Fibroblast of skin of right biceps (primary cell): ENCODE measurements around the gene ZNF396.
A peak's percentile ranks its signal among the peaks of the same experiment; 100 is the strongest.

Experiments
- DNase-seq: peaks from one replicate; pipeline ENCODE4 v3.0.0-alpha.2; 2013

ZNF396 gene

DNA sequence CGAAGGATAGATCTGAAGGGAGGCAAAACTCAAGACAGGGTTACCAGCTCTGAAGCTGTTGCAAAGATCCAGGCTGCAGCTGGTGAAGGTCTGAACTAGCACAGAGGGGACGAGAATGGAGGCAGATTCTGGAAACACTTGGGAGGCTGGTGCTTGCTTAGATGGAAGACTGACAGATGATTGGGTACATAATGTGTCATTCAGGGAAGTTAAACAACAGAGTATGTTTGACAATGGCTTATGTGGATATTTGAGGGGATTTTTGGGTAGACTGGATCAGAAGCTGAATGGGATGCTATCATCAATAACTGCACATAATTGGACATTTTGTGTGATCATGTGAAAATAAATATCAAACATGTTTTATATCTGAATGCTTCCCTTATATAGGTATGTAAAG lies 2.3 kb upstream of the ZNF396 start:
- no peak for DNase-seq

DNA sequence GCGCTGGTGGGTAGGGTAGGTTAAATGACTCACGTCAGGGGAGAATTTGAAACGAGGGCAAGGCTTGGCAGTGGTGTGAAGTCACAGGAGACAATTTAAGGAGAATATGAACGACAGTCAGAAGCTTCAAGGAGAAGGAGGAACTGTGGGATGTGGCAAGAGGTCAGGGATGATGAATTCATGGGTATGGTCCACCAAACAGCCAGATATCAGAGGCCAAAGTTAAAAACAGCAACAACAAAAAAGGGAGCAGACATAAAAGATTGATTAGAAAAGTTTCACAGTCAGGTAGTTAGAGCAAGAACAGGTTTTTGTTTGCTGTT lies 1.4 kb upstream of the ZNF396 start:
- DNase-seq = no peak

DNA sequence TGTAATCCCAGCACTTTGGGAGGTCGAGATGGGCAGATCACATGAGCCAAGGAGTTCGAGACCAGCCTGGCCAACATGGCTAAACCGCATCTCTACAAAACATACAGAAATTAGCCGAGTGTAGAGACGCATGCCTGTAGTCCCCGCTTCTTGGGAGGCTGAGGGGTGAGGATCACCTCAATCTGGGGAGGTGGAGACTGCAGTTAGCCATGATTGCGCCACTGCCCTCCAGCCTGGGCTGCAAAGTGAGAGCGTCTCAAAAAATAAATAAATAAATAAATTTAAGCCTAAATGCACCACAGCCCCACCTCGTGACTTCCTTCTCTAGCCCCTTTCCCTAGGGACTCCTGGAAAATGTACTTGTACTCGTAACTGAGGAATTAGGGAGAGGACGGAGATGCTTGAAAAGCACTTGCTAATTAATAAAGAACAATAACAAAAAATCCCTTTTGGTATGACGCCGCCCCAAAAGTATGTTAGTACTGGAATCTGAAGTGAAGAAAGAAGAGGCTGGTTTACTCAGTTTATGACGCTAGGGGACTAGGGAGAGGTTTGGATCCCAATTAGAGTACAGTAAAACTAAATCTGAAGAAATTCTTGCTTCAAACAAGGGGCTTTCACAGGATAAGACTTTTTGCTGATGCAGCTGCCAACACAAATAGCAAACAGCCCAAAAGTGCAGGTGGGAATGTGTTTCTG lies 887 bp upstream of the ZNF396 start:
- DNase-seq = peak; percentile 38

DNA sequence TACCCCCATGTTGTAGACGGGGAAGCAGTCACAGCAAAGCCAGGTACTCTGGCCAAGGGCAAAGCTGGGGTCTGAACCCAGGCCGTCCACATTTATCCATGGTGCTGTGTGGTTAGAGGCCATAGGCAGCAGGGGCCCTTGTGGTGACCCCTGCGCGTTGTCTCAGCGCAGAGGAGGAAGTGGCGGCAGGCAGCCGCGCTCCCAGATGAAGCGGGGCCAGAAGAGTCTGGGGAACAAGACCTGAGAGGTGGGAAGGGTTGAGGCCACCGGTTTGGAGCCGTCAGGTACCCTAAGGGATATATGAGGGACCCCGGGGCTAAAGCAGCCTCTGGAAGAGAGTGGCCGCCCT lies 770 bp downstream of the ZNF396 start:
- DNase-seq = no peak

DNA sequence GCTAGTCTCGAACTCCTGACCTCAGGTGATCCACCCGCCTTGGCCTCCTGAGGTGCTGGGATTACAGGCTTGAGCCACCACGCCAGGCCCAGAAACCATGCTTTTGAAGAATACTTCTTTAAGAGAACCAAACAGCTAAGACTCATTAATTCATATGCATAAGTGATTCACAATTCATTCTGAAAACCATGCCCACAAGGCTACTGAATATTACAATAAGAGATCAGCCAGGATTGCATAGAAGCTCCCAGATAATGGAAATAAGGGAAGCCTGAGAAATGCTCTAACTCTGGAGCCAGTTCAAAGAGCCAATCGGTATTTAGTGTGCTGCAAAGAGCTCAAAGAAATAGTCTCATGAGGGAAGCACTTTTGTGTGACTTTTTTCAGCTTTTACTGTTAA lies 2.4 kb downstream of the ZNF396 start:
- DNase-seq = no peak

DNA sequence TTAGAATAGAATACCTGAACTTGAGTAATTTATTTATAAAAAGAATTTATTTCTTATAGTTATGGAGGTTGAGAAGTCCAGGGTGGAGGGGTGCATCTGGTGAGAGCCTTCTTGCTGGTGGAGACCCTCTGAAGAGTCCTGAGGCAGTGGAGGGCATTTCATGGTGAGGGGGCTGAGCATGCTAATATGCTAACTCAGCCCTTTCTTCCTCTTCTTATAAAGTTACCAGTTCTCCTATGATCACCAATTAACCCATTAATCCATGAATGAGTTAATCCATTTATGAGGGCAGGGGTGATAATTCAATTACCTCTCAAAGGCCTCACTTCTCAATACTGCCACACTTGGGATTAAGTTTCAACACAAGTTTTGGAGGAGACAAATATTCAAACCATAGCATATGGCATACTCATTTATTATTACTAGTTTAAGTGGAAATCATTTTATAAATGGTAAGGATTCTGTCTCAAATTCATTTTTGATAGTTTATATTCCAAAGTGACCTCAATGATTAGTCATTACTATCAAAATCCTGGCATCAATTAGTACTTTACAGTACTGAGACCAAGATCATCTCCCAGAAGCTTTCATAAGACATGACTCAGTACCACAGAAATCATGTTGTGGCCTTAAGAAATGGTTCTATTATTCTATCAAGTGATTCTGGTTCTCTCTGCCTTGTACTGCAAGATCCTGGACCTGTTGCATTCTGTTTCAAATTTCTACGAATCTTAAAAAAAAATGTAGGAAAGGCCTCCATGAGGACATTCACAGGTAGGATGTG lies 5.5 kb downstream of the ZNF396 start:
- peak; percentile 67 for DNase-seq

DNA sequence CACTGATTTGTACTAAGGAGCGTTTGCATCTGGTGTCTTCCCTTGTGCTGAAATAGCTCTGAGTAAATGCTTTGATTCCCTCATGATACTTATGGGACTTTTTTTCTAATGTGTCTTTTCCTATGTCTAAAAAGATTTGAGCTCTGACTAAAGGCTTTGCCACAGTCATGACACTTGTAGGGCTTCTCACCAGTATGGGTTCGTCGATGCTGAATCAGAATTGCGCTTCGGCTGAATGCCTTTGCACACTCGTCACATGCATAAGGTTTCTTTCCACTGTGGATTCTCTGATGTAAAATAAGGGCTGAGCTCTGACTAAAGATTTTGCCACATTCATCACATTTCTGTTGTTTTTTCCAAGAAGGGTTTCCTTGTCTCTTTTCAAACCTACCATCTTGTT lies 8.0 kb downstream of the ZNF396 start:
- peak; percentile 37 for DNase-seq

DNA sequence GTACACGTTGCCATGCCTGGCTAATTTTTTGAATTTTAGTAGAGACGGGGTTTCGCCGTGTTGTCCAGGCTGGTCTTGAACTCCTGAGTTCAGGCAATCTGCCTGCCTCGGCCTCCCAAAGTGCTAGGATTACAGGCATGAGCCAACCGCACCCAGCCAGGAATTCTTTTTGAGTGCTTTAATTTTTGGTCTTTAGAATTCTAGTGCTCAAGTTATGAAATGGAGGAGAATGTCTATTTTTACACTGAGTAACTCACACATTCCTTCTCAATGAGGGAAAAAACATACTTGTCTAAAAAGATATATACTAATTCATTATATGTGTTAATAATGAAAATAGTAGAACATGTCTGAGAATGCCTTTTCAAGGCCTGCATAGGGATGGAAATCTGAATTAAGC lies 8.5 kb downstream of the ZNF396 start:
- DNase-seq = no peak

DNA sequence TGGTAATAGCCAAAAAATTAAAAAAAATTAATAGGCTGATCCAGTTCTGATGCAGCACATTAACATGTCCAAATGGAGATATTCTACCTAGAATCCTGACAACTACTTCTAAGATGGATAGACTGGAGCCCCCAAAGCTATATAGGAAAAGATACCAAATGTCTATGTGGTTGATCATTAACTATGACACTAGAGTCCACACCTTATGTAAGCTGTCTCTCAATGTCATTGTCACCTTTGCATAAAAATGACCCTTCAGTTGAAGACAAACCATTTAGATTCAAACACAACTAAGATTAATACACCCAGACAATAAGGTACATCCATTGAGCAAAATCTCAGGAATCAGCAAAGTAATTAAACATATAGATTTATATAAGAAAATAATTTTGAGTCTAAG lies 14.6 kb downstream of the ZNF396 start:
- no peak for DNase-seq

DNA sequence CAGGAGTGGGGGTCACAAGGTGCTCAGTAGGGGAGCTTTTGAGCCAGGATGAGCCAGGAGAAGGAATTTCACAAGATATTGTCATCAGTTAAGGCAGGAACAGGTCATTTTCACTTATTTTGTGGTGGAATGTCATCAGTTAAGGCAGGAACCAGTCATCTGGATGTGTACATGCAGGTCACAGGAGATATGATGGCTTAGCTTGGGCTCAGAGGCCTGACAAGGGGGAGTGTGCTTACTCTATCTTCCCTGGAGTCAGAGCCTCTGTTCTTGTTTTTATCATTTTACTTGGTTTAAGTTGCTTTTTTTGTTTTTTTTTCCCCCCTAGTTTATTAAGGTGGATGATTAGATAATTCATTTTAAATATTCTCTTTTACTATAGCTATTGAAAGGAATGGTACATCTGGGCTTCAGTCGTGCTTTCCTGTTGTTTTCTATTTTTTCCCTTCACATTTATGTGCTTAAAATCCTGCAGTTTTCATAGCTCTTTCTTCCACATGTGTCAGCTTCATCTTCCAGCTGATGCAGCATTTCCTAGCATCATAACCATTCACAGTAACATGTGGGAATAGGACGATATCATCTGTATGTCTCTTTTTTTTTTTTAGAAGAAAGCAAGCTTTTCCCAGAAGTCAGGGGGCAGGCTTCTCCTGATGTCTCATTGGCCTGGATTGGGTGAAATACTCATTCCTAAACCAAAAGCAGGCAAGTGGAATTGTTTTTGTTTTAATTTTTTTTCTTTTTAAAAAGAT lies 15.4 kb downstream of the ZNF396 start:
- no peak for DNase-seq

DNA sequence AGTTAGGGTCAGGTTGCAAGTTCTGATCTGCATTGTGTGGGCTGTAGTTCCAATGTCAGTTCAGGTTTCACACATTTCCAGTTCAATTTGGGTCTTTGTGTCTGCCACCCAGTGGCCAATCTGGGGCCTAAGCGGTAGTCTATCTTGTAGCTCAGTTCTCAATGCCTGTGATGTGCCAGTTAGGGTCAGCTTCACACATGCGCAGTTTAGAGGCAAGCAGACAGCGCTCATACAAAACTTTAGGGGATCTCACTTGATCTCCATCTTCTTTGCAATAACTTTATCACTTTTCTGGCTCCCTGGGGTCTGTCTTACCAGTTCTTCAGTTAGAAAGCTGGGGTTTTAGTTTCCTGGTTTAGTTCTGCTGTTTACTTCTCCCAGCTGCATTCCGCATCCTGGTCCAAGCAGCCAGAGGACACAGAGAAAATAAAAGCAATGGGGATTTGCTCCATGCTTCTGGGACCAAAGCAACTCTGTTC lies 22.0 kb downstream of the ZNF396 start:
- DNase-seq = peak; percentile 74

DNA sequence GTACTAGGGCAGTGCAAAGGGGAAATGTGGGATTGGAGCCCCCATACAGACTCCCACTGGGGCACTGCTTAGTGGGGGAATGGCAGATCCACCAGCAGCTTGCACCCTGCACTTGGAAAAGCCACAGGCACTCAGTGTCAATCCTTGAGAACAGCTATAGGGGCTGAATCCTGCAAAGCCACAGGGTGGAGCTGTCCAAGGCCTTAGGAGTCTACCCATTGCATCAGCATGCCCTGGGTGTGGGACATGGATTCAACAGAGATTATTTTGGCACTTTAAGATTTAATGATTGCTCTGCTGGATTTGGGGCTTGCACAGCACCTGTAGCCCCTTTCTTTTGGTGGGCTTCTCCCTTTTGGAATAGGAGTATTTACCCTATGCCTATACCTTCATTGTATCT lies 24.4 kb downstream of the ZNF396 start:
- DNase-seq = no peak

DNA sequence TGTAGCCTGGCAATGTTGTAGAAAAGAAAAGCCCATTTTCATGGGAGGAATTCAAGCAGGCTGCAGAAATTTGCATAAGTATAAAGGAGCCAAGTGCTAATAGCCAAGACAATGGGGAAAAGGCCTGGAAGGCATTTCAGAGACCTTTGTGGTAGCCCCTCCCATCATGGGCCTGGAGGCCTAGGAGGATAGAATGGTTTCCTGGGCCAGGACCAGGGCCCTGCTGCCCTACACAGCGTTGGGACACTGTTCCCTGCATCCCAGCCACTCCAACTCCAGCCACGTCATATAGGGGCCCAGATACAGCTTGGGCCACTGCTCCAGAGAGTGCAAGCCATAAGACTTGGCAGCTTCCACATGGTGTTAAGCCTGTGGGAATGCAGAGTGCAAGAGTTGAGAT lies 24.9 kb downstream of the ZNF396 start:
- DNase-seq = no peak

DNA sequence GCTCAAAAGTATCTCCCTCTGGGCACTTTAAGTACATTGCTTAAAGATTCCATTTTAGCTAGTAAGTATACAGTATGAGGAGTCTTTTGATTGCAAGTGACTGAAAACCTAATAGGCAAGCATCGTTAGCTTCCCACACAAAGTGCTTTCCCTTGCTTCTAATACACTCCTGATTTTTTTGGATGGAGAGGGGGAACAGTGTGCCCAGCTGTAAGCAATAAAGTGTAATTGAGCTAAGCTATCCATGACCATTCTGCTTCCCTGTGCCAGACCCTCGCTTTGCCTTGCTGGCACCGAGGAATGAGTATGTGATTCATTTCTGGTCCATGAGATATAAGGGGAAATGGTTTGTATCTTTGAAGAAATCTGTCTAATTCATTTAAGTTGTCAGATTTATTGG lies 29.1 kb downstream of the ZNF396 start:
- no peak for DNase-seq

DNA sequence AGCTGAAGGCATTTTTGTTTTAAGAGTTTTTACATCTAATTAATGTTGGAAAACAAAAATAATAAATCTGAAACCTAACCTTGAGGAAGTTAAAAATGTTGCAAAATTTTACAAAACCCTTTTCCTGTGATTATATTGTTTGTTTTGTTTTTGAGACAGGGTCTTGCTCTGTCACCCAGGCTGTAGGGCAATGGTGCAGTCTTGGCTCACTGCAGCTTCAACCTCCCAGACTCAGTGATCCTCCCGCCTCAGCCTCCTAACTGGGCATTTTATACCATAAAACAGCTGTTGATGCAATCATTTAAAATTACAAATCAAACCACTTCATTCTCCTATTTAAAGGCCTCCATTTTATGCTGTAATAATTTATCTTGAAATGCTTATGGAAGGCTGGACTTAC lies 31.2 kb downstream of the ZNF396 start:
- DNase-seq = no peak

DNA sequence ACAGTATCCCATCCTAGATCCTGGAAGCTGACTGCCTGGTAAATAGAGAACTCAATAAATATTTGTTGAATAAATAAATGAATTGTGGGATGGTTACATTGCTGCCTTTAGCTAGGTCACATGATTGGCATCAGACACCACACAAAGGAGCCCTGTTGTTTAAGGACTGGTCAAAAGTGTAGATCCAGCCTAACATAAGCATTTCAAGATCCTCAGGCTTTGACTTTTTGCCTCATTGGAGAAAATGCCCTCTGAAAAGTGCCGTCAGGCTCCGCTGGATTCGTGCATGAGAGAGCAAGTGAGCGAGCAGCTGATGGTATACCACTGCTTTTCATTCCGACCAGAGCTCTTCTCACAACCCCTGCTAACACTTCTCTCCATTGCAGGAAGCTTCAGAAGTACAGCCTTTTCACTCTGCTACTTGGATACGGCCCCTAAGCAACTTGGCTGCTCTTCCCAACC lies 31.6 kb downstream of the ZNF396 start:
- no peak for DNase-seq

DNA sequence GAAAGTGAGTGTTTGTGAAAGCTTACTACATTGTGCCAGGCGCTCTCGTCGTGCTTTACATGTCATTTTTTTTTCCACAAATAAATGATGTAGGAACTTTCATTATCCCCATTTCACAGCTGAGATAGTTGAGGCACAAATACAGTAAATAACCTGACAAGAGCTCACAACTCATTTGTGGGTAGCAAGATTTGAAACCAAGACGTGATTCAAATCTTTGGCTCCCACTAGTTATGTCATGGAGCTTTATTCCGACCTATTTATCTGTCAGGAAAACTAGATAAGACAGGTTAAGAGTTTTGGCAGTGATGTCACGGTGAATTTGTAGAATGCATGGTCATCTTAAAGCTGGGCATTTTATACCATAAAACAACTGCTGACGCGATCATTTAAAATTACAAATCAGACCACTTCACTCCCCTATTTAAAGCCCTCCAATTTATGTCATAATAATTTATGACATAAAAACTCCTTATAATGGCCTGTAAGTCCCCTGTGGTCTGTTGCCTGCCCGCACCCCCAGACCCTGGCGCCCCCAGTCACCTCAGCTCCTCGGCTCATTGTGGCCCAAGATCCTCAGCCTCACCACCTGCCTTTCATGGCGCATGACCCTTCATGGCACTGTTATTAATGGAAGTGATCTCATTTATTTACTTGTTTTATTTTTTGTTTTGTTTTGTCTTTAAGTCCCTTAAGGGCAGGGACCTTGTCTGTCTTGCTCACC lies 32.2 kb downstream of the ZNF396 start:
- no peak for DNase-seq

DNA sequence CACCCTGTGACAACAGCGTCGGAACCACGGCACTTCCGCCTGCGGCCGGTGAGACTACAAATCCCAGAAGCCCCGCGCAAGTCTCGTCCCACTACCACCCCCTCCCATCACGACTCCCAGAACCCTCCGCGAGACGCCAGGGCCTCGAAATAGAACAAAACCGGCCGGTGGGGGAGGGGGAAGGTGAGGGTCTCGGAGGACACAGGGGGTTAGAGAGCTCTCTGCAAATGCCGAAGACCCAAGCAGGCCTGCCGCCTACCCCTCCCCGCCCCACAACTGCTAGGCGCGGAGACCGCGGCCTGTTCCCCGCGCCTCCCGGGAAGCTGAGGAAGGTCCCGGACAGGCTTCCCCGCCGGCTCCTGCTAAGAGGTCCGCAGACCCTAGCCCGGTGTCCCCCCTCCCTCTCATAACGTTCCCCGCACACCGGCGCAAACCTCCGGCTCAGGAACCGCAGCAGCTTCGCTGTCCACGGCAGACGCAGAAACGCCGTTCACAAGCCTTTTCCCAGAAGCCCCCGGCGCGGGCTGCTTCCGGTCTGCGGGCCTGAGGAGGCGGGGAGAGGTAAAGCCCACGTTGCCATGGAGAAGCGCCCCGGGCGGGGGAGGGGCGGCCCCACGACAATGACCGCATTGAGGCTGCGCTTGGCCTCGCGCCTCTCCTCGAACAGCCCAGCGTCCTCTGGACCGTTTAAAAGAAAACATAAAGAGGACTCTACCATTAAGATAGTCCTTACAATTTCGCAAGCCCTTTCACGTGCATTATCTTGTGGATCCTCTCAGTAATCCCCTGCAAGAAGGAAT lies 33.0 kb downstream of the ZNF396 start, which contains the start of gene ZNF24:
Gene ZNF24 (minus strand): TSS at position 485 of the 800 bp plus-strand sequence. CDS start 3,770 bp downstream, outside the sequence.
- DNase-seq = peak; percentile 94

DNA sequence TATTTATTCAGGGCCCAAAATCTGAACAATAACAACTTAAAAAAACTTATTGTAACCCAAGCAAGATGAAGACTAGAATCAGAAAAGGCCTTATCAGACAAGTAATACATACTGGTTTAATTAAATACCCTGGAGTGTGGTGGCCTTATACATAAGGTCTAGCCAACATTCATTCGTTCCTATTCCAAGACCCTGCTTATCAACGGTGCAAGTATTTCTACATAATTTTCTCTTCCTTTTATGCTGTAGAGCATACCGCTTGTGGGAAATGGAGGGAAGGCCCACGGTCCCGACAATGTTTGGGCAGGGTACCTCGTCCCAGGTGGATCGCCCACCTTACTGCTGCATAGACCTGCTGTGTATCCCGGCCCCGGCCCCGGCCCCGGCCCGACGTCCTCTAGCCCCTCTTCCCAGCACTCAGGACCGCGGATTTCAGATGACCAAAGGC lies 33.6 kb downstream of the ZNF396 start:
- no peak for DNase-seq

DNA sequence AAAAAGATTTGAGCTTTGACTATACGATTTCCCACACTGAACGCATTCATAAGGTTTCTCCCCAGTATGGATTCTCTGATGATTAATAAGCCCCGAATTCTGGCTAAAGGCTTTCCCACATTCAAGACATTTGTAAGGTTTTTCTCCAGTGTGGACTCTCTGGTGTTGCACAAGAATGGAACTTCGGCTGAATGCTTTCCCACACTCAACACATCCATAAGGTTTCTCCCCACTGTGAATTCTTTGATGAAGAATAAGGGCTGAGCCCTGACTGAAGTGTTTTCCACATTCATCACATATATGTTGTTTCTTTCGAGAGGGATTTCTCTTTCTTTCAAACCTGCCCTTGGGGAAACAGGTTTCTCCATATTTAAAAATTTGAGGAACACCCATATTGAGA lies 39.9 kb downstream of the ZNF396 start:
- no peak for DNase-seq

DNA sequence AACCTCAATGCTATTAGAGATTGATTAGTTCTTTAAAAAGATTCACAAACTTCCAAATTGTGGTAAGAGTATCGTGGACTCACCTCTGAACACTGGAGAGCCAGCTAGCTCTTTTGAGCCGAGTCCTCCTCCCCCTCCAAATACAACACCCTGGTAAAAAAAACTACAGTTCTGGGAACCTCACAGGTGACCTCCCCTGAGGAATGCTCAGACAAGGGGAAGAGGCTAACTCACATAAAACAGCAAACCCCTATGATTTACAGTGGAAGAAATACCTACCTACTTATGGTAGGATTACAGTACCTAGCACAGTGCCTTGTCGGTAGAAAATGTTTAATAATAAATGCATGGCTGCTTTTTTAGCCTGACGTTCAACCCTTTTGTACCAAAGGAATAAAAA lies 41.3 kb downstream of the ZNF396 start:
- no peak for DNase-seq

DNA sequence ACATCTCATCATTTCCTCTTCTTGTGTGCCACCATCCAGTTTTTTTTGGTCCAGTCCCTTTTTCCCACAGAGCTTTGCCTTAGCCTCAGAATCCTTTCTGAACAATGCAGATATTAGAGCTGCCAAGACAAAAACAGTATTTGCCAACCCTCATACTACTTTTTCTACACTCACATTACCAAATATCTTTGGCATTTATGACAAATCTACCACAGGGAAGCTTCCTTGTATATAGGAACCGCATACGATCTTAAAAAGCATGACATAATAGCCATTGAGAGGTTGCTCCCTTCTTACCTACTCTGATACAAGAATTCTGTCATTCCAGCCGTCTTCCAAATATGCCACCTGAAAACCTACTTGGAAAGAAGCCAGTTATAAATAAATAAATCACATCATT lies 42.3 kb downstream of the ZNF396 start:
- DNase-seq = peak; percentile 21
